Stomach (tissue), 9 donors: Measurements from ENCODE around the gene RPS6KA2. TPM values are rescaled to one million over a fixed set of nuclear protein-coding genes. Genes with fewer than 3 reads are reported as not detected.

Experiments used
- DNase-seq, 2 donors: peaks; one replicate each; pipeline versions ENCODE4 v3.0.0 to v3.0.0-alpha.2; 2013 to 2019
- H3K27ac ChIP-seq, 5 donors: fragments of 200-600 bp in 4 of 5; sonication (generic) in 4 of 5; one replicate each; pipeline ENCODE4 v1.5.1; 2013 to 2019; ENCODE audit warnings: mild to moderate bottlenecking in 1 of 5, moderate library complexity in 1 of 5
- H3K27me3 ChIP-seq, 3 donors: fragments of 200-600 bp; sonication (generic); one replicate each; pipeline ENCODE4 v1.5.1; 2017 to 2019; ENCODE audit warnings: mixed run types in 1 of 3
- H3K36me3 ChIP-seq, 4 donors: fragments of 200-600 bp; sonication (generic); 1 replicate in 3 of 4; 2 replicates in 1 of 4; pipeline ENCODE4 v1.5.1; 2016 to 2019
- H3K4me1 ChIP-seq, 4 donors: fragments of 200-600 bp; sonication (generic); one replicate each; pipeline ENCODE4 v1.5.1; 2016 to 2019
- H3K4me3 ChIP-seq, 4 donors: fragments of 200-600 bp; sonication (generic) in 3 of 4; one replicate each; pipeline ENCODE4 v1.5.1; 2016 to 2019; ENCODE audit warnings: mild to moderate bottlenecking in 1 of 4
- H3K9me3 ChIP-seq, 4 donors: fragments of 200-600 bp; sonication (generic); one replicate each; pipeline ENCODE4 v1.5.1; 2016 to 2019
- CTCF ChIP-seq, 7 experiments: fragments of 450-650 bp in 4 of 7; fragments of 200-600 bp in 3 of 7; sonication (generic) in 3 of 7; IDR thresholded peaks; one replicate each; pipeline ENCODE4 v1.5.1; 2016 to 2019; ENCODE audit warnings: antibody characterized with exemption in 7 of 7, control low read depth in 2 of 7, mild to moderate bottlenecking in 1 of 7
- EP300 ChIP-seq: sonication (generic); formaldehyde crosslinking; IDR thresholded peaks from one replicate; pipeline ENCODE4 v1.6.1; 2017; ENCODE audit warnings: antibody characterized with exemption
- POLR2A ChIP-seq, 4 donors: fragments of 450-650 bp; IDR thresholded peaks; one replicate each; pipeline ENCODE4 v1.6.1; 2016; ENCODE audit warnings: antibody characterized with exemption in 4 of 4, control low read depth in 2 of 4, mild to moderate bottlenecking in 1 of 4, moderate library complexity in 1 of 4
- POLR2AphosphoS5 ChIP-seq, 3 donors: sonication (generic); formaldehyde crosslinking; IDR thresholded peaks; one replicate each; pipeline ENCODE4 v1.6.1; 2016; ENCODE audit warnings: antibody characterized with exemption in 3 of 3
- WGBS, 5 donors: extraction: QIAGEN DNeasy Blood & Tissue Kit in 3 of 5; methylation state at CpG; one replicate each; pipeline versions ENCODE4 v1.1.5 to v1.1.7; 2013 to 2018; 5-methylcytosine and 5-hydroxymethylcytosine counted together
- intact Hi-C: fragments of 100-400 bp; cut with DNase I; formaldehyde crosslinking; loops from one replicate; pipeline ENCODE4 v1.15.1; 2023; ENCODE audit warnings: low total_unique reads
- polyA plus RNA-seq, 3 donors: library from polyadenylated mRNA; stranded (reverse); fragments of 200-250 nt; gene quantifications; one replicate each; pipeline ENCODE4 v1.2.3, GENCODE V29; 2013
- total RNA-seq, 5 donors: library from RNA; depleted of rRNA; stranded (reverse); fragments of >200 nt; gene quantifications; one replicate each; pipeline versions ENCODE4 v1.1.0 to v1.2.3, GENCODE V29; 2014 to 2016
- donor health status: healthy with polysubstance abuse.
- donor health status: Bipolar disorder and iron deficiency.
- donor health status: healthy.

RPS6KA2 gene
- total and polyA plus RNA-seq, 8 donors: 10.9 to 150 (median 68.0) TPM

GRCh38 chr6:166369782-166370181 lies 257.3 kb downstream of the RPS6KA2 start:
- Histone ChIP-seq H3K9me3 (no peaks in the 10 kb centered on the region), H3K4me1 (peaks cover 0 to 9% (median 0%) of the 10 kb centered on the region in 4 donors), H3K36me3 (peaks cover 0 to 37% (median 32%) of the 10 kb centered on the region in 4 donors), H3K4me3 (no peak overlapping the region), H3K27me3 (no peaks in the 10 kb centered on the region), H3K27ac (no peak overlapping the region)
- TF ChIP-seq EP300 (no peak), CTCF (IDR thresholded peaks at IDR 0.05) (no peak), POLR2AphosphoS5 (IDR thresholded peaks at IDR 0.05) (no peak), POLR2A (IDR thresholded peaks at IDR 0.05) (no peak)
- DNase-seq: no peak
- WGBS, 5 donors: 74 to 86% (median 76%) methylated on average over 3 of the region's 3 CpGs
- intact Hi-C loops: no loop called here

- intact Hi-C loops: no loop called here
- no peaks in the 10 kb centered on the region for H3K27me3 ChIP-seq
- no peak for DNase-seq
- H3K36me3 ChIP-seq: peaks cover 13 to 59% (median 57%) of the 10 kb centered on the region in 4 donors
- TF ChIP-seq POLR2AphosphoS5 (IDR thresholded peaks at IDR 0.05): no peak
- TF ChIP-seq EP300: no peak
- TF ChIP-seq POLR2A (IDR thresholded peaks at IDR 0.05): no peak
- no peak for TF ChIP-seq CTCF (IDR thresholded peaks at IDR 0.05)
- 84 to 96% (median 92%) methylated on average over 3 of the region's 3 CpGs for WGBS, 5 donors
- no peak overlapping the region for H3K27ac ChIP-seq
- no peaks in the 10 kb centered on the region for H3K9me3 ChIP-seq
- no peak overlapping the region for H3K4me3 ChIP-seq
- peaks cover 0 to 9% (median 0%) of the 10 kb centered on the region in 4 donors for H3K4me1 ChIP-seq
Measured at GRCh38 chr6:166366921-166367320, 260.1 kb downstream of the RPS6KA2 start.

- Histone ChIP-seq H3K4me1 (peaks cover 0 to 9% (median 0%) of the 10 kb centered on the region in 4 donors), H3K4me3 (no peak overlapping the region), H3K27me3 (no peaks in the 10 kb centered on the region), H3K27ac (peak overlapping the region in 1 of 5 donors; percentile 27), H3K9me3 (no peaks in the 10 kb centered on the region), H3K36me3 (peaks cover 13 to 59% (median 57%) of the 10 kb centered on the region in 4 donors)
- TF ChIP-seq CTCF (IDR thresholded peaks at IDR 0.05) (no peak), EP300 (no peak), POLR2AphosphoS5 (IDR thresholded peaks at IDR 0.05) (no peak), POLR2A (IDR thresholded peaks at IDR 0.05) (no peak)
- intact Hi-C loops: no loop called here
- no peak for DNase-seq
- 80 to 86% (median 85%) methylated on average over 6 of the region's 6 CpGs for WGBS, 5 donors
Measured at GRCh38 chr6:166365806-166366205, 261.2 kb downstream of the RPS6KA2 start.

- Histone ChIP-seq H3K4me1 (peaks cover 0 to 9% (median 0%) of the 10 kb centered on the region in 4 donors), H3K27ac (peak overlapping the region in 1 of 5 donors; percentile 67)
- WGBS, 5 donors: 56 to 80% (median 75%) methylated on average over 2 of the region's 2 CpGs
Measured at GRCh38 chr6:166365221-166365620, 261.8 kb downstream of the RPS6KA2 start.

More at GRCh38 chr6:166365221-166365620, 261.8 kb downstream of the RPS6KA2 start:
- intact Hi-C loops: no loop called here
- Histone ChIP-seq H3K4me3 (no peak overlapping the region), H3K9me3 (no peaks in the 10 kb centered on the region), H3K36me3 (peaks cover 13 to 59% (median 57%) of the 10 kb centered on the region in 4 donors), H3K27me3 (no peaks in the 10 kb centered on the region)
- TF ChIP-seq POLR2A (IDR thresholded peaks at IDR 0.05) (no peak), POLR2AphosphoS5 (IDR thresholded peaks at IDR 0.05) (no peak), EP300 (no peak), CTCF (IDR thresholded peaks at IDR 0.05) (no peak)
- DNase-seq: no peak
